HepG2 (cell line): ENCODE results near the gene ZNF687. TPM values are rescaled to one million over a fixed set of nuclear protein-coding genes. Genes with fewer than 3 reads are reported as not detected.
A peak's percentile ranks its signal among the peaks of the same experiment; 100 is the strongest.

Experiments used
- CEBPZ ChIP-seq: IDR thresholded peaks from 2 replicates; pipeline ENCODE4 v1.6.1; 2012; ENCODE audit warnings: low read length, improper control_type of control experiment
- DNMT3B ChIP-seq: conservative IDR thresholded peaks from 2 replicates; pipeline ENCODE4 v1.6.1; 2016; ENCODE audit warnings: missing biosample characterization, control low read depth
- FOSL2 ChIP-seq: sonication (generic); formaldehyde crosslinking; IDR thresholded peaks from 2 replicates; pipeline ENCODE4 v1.4.0; 2020; ENCODE audit warnings: missing genetic modification reagents
- GABPA ChIP-seq, 2 experiments: IDR thresholded peaks; 2 replicates each; pipeline ENCODE4 v1.6.1; 2011 to 2016; ENCODE audit warnings: low read depth in 2 of 2, low read length in 1 of 2, missing biosample characterization in 1 of 2, missing genetic modification characterization in 1 of 2
- HDAC2 ChIP-seq: sonication (generic); formaldehyde crosslinking; IDR thresholded peaks from 2 replicates; pipeline ENCODE4 v1.4.0; 2020; ENCODE audit warnings: missing genetic modification reagents
- MED13 ChIP-seq: sonication (generic); formaldehyde crosslinking; IDR thresholded peaks from 2 replicates; pipeline ENCODE4 v1.5.0; 2020; ENCODE audit warnings: missing genetic modification reagents
- MIXL1 ChIP-seq: IDR thresholded peaks from 2 replicates; pipeline ENCODE4 v1.6.1; 2016
- MTF2 ChIP-seq: sonication (generic); formaldehyde crosslinking; IDR thresholded peaks from 2 replicates; pipeline ENCODE4 v1.5.0; 2020; ENCODE audit warnings: missing genetic modification reagents, borderline replicate concordance
- NONO ChIP-seq, 2 experiments: fragments of 450-650 bp in 1 of 2; sonication (generic) in 1 of 2; formaldehyde crosslinking in 1 of 2; IDR thresholded peaks in 1 of 2; conservative IDR thresholded peaks in 1 of 2; 2 replicates each; pipeline versions ENCODE4 v1.6.1 to v1.8.0; 2017 to 2022; ENCODE audit warnings: mild to moderate bottlenecking in 1 of 2, missing genetic modification reagents in 1 of 2, moderate library complexity in 1 of 2
- RARG ChIP-seq: sonication (generic); formaldehyde crosslinking; IDR thresholded peaks from 2 replicates; pipeline ENCODE4 v1.4.0; 2020; ENCODE audit warnings: low read depth, mild to moderate bottlenecking, missing genetic modification reagents
- REST ChIP-seq, 2 experiments: IDR thresholded peaks; 2 replicates each; pipeline ENCODE4 v1.6.1; 2011 to 2012; ENCODE audit warnings: low read length in 2 of 2, borderline replicate concordance in 1 of 2, low read depth in 1 of 2, mild to moderate bottlenecking in 1 of 2, moderate library complexity in 1 of 2
- REXO4 ChIP-seq: sonication (generic); formaldehyde crosslinking; IDR thresholded peaks from 2 replicates; pipeline ENCODE4 v1.8.0; 2022; ENCODE audit warnings: missing genetic modification reagents, mild to moderate bottlenecking, borderline replicate concordance
- SAP130 ChIP-seq: IDR thresholded peaks from 2 replicates; pipeline ENCODE4 v1.6.1; 2016; ENCODE audit warnings: low read depth
- SP5 ChIP-seq: IDR thresholded peaks from 2 replicates; pipeline ENCODE4 v1.6.1; 2016; ENCODE audit warnings: low read depth, borderline replicate concordance
- TBL1XR1 ChIP-seq: fragments of 150-350 bp; IDR thresholded peaks from 2 replicates; pipeline ENCODE4 v1.6.1; 2014; ENCODE audit warnings: borderline replicate concordance, low read length; ENCODE audit not compliant: partially characterized antibody
- TRIM24 ChIP-seq: sonication (generic); formaldehyde crosslinking; IDR thresholded peaks from 2 replicates; pipeline ENCODE4 v1.8.0; 2022; ENCODE audit warnings: mild to moderate bottlenecking, missing genetic modification reagents
- ZC3H13 ChIP-seq: sonication (generic); formaldehyde crosslinking; IDR thresholded peaks from 2 replicates; pipeline ENCODE4 v1.8.1; 2023; ENCODE audit warnings: mild to moderate bottlenecking, missing genetic modification reagents, moderate library complexity
- ZNF33B ChIP-seq: sonication (generic); formaldehyde crosslinking; IDR thresholded peaks from 2 replicates; pipeline ENCODE4 v1.5.1; 2020; ENCODE audit warnings: mild to moderate bottlenecking, missing genetic modification reagents
- ZNF839 ChIP-seq: sonication (generic); formaldehyde crosslinking; IDR thresholded peaks from 2 replicates; pipeline ENCODE4 v1.4.0; 2020; ENCODE audit warnings: missing genetic modification reagents, mild to moderate bottlenecking, borderline replicate concordance
- polyA plus RNA-seq, 8 experiments: library from polyadenylated mRNA; depleted of rRNA in 3 of 8; stranded (reverse) in 7 of 8; unstranded in 1 of 8; fragments of >200 nt; fragmentation: Illumina TruSeq in 4 of 8; extraction: Trizol in 4 of 8; gene quantifications; 2 replicates each; pipeline versions ENCODE4 v1.2.1 to v1.2.3, GENCODE V29; 2011 to 2016; ENCODE audit warnings: low read depth in 4 of 8, missing spikeins in 1 of 8, mixed read lengths in 1 of 8; ENCODE audit not compliant: insufficient read depth in 1 of 8
- total RNA-seq, 5 experiments: library from RNA; depleted of rRNA; stranded (reverse); fragments of >200 nt; fragmentation: Illumina TruSeq; extraction: Trizol; gene quantifications; 2 replicates each; pipeline ENCODE4 v1.2.3, GENCODE V29; 2016; ENCODE audit warnings: low read depth in 1 of 5
- TF ChIP-seq, protein P1 (sequence below): IDR thresholded peaks from 2 replicates; pipeline ENCODE4 v1.6.1; 2016; ENCODE audit warnings: low read depth, borderline replicate concordance
- TF ChIP-seq, protein P2 (sequence below): conservative IDR thresholded peaks from 2 replicates; pipeline ENCODE4 v1.6.1; 2018; ENCODE audit warnings: missing genetic modification reagents

The ZNF687 gene
- total and polyA plus RNA-seq, 2 of the 13 experiments (the other 11 are each of a cell fraction or from before 2014, with no cell fraction given) = 14.1 to 16.5 TPM

- TF ChIP-seq FOSL2 = peak; percentile 97
- no peak for TF ChIP-seq ZC3H13 (CRISPR knock-in tag)
- TF ChIP-seq DNMT3B (CRISPR knock-in tag) = no peak
- no peak for TF ChIP-seq CEBPZ
- TF ChIP-seq NONO (IDR thresholded peaks at IDR 0.05) = no peak
- TF ChIP-seq NONO (CRISPR knock-in tag; conservative IDR thresholded peaks at IDR 0.05) = no peak
- no peak for TF ChIP-seq MTF2 (CRISPR knock-in tag)
- TF ChIP-seq MIXL1 = no peak
- no peak for TF ChIP-seq REXO4 (CRISPR knock-in tag)
- no peak for TF ChIP-seq GABPA (IDR thresholded peaks at IDR 0.05; ENCODE audit: low read depth, low read length)
- no peak for TF ChIP-seq GABPA (CRISPR knock-in tag; IDR thresholded peaks at IDR 0.05; ENCODE audit: low read depth)
- TF ChIP-seq SP5 (CRISPR knock-in tag) = no peak
- TF ChIP-seq MED13 = no peak
- TF ChIP-seq HDAC2 (CRISPR knock-in tag) = no peak
- TF ChIP-seq REST (IDR thresholded peaks at IDR 0.05; ENCODE audit: borderline replicate concordance in 1 of 2, low read depth in 1 of 2, low read length in 2 of 2) = no peak
- TF ChIP-seq, protein P1, sequence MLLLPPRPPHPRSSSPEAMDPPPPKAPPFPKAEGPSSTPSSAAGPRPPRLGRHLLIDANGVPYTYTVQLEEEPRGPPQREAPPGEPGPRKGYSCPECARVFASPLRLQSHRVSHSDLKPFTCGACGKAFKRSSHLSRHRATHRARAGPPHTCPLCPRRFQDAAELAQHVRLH (CRISPR knock-in tag) = no peak
- no peak for TF ChIP-seq ZNF839 (CRISPR knock-in tag)
- no peak for TF ChIP-seq TRIM24 (CRISPR knock-in tag)
- TF ChIP-seq TBL1XR1 = no peak
- no peak for TF ChIP-seq ZNF33B (CRISPR knock-in tag)
- TF ChIP-seq, protein P2, sequence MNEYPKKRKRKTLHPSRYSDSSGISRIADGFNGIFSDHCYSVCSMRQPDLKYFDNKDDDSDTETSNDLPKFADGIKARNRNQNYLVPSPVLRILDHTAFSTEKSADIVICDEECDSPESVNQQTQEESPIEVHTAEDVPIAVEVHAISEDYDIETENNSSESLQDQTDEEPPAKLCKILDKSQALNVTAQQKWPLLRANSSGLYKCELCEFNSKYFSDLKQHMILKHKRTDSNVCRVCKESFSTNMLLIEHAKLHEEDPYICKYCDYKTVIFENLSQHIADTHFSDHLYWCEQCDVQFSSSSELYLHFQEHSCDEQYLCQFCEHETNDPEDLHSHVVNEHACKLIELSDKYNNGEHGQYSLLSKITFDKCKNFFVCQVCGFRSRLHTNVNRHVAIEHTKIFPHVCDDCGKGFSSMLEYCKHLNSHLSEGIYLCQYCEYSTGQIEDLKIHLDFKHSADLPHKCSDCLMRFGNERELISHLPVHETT (CRISPR knock-in tag) = no peak
- TF ChIP-seq RARG = no peak
- TF ChIP-seq SAP130 = peak; percentile 78
Observed at GRCh38 chr1:151311589-151312331, 29.7 kb downstream of the ZNF687 start (continued).
